NCI-H2081 (cell line): Measurements from ENCODE around the gene SKAP2.

Experiments
- DNase-seq, 2 experiments: peaks; one replicate each; lab custom pipeline; 2025; lab: John Stamatoyannopoulos, UW

SKAP2 gene

GRCh38 chr7:26664274-26664673, 200.1 kb downstream of the SKAP2 start:
- no peak for DNase-seq

- DNase-seq = no peak
Measured at GRCh38 chr7:26663874-26664273, 200.5 kb downstream of the SKAP2 start.

GRCh38 chr7:26662646-26663045, 201.7 kb downstream of the SKAP2 start:
- no peak for DNase-seq

GRCh38 chr7:26659121-26659520, 205.3 kb downstream of the SKAP2 start:
- DNase-seq = no peak

GRCh38 chr7:26658389-26659084, 205.9 kb downstream of the SKAP2 start:
- DNase-seq = peak; percentile 63 to 85

GRCh38 chr7:26657686-26658388, 206.6 kb downstream of the SKAP2 start:
- peak; percentile 96 to 97 for DNase-seq

GRCh38 chr7:26657206-26657641, 207.2 kb downstream of the SKAP2 start:
- peak; percentile 59 to 76 for DNase-seq

GRCh38 chr7:26656735-26657134, 207.7 kb downstream of the SKAP2 start:
- DNase-seq = no peak

GRCh38 chr7:26655781-26656180, 208.6 kb downstream of the SKAP2 start:
- DNase-seq = peak in 1 of 2 experiments; percentile 71

- DNase-seq = peak in 1 of 2 experiments; percentile 45
Measured at GRCh38 chr7:26653430-26654399, 210.7 kb downstream of the SKAP2 start.

GRCh38 chr7:26652401-26653100, 211.8 kb downstream of the SKAP2 start:
- no peak for DNase-seq

GRCh38 chr7:26650103-26650502, 214.3 kb downstream of the SKAP2 start:
- no peak for DNase-seq

GRCh38 chr7:26649388-26649787, 215.0 kb downstream of the SKAP2 start:
- DNase-seq = no peak

- no peak for DNase-seq
Measured at GRCh38 chr7:26648554-26648953, 215.8 kb downstream of the SKAP2 start.

- no peak for DNase-seq
Measured at GRCh38 chr7:26646336-26647048, 217.9 kb downstream of the SKAP2 start.

- no peak for DNase-seq
Measured at GRCh38 chr7:26645121-26645520, 219.3 kb downstream of the SKAP2 start.

GRCh38 chr7:26642416-26642815, 222.0 kb downstream of the SKAP2 start:
- DNase-seq = no peak

GRCh38 chr7:26639695-26640094, 224.7 kb downstream of the SKAP2 start:
- no peak for DNase-seq

GRCh38 chr7:26639111-26639510, 225.3 kb downstream of the SKAP2 start:
- no peak for DNase-seq

- no peak for DNase-seq
Measured at GRCh38 chr7:26638140-26638539, 226.2 kb downstream of the SKAP2 start.

GRCh38 chr7:26637610-26638009, 226.8 kb downstream of the SKAP2 start:
- no peak for DNase-seq
